Tibial nerve (tissue), 3 donors: ENCODE results near the gene ANKH.

Source experiments
- POLR2A ChIP-seq, 2 donors: fragments of 450-650 bp; IDR thresholded peaks; one replicate each; pipeline ENCODE4 v1.6.1; 2017; ENCODE audit warnings: antibody characterized with exemption in 2 of 2, mild to moderate bottlenecking in 2 of 2, moderate library complexity in 2 of 2
- TF ChIP-seq, protein P1 (sequence below), 5 experiments: fragments of 200-600 bp in 3 of 5; fragments of 450-650 bp in 2 of 5; sonication (generic) in 3 of 5; IDR thresholded peaks; one replicate each; pipeline ENCODE4 v1.5.1; 2016 to 2019; ENCODE audit warnings: antibody characterized with exemption in 5 of 5, mild to moderate bottlenecking in 3 of 5, moderate library complexity in 2 of 5

- no peak for TF ChIP-seq POLR2A (IDR thresholded peaks at IDR 0.05)
- TF ChIP-seq, protein P1, sequence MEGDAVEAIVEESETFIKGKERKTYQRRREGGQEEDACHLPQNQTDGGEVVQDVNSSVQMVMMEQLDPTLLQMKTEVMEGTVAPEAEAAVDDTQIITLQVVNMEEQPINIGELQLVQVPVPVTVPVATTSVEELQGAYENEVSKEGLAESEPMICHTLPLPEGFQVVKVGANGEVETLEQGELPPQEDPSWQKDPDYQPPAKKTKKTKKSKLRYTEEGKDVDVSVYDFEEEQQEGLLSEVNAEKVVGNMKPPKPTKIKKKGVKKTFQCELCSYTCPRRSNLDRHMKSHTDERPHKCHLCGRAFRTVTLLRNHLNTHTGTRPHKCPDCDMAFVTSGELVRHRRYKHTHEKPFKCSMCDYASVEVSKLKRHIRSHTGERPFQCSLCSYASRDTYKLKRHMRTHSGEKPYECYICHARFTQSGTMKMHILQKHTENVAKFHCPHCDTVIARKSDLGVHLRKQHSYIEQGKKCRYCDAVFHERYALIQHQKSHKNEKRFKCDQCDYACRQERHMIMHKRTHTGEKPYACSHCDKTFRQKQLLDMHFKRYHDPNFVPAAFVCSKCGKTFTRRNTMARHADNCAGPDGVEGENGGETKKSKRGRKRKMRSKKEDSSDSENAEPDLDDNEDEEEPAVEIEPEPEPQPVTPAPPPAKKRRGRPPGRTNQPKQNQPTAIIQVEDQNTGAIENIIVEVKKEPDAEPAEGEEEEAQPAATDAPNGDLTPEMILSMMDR (IDR thresholded peaks at IDR 0.05): no peak
Measured at GRCh38 chr5:14816999-14817761, 54.4 kb downstream of the ANKH start.
